ENCODE results near the gene INS. TPM values are rescaled to one million over a fixed set of nuclear protein-coding genes. Genes with fewer than 3 reads are reported as not detected.

The INS gene
- total and polyA plus RNA-seq, 3 donors from 2014 or later = not detected

- Histone ChIP-seq H3K4me1 (no peaks in the 10 kb centered on the region), H3K27ac (no peak overlapping the region), H3K27me3 (no peaks in the 10 kb centered on the region), H3K4me3 (no peak overlapping the region), H3K36me3 (ENCODE audit: low read depth, missing control alignments) (no peaks in the 10 kb centered on the region), H3K9me3 (no peaks in the 10 kb centered on the region)
- no peak for DNase-seq
- intact Hi-C loops (cut with DNase I; ENCODE audit: low total_unique reads) = loop anchor here (5.0 kb wide), 1 partner anchor 220 kb away; no protein-coding TSS in a partner anchor
- TF ChIP-seq POLR2A (IDR thresholded peaks at IDR 0.05) (no peak), CTCF (IDR thresholded peaks at IDR 0.05) (no peak)
- WGBS, 2 donors = 87 to 95% methylated on average over 7 of the region's 7 CpGs
Measured at GRCh38 chr11:2191883-2192282, 30.9 kb upstream of the INS start.

GRCh38 chr11:2190657-2191471, 29.9 kb upstream of the INS start:
- TF ChIP-seq CTCF (IDR thresholded peaks at IDR 0.05) = no peak
- no peak for TF ChIP-seq POLR2A (IDR thresholded peaks at IDR 0.05)
- H3K9me3 ChIP-seq = no peaks in the 10 kb centered on the region
- H3K4me3 ChIP-seq = no peak overlapping the region
- no peaks in the 10 kb centered on the region for H3K27me3 ChIP-seq
- no peak for DNase-seq
- H3K27ac ChIP-seq = no peak overlapping the region
- H3K4me1 ChIP-seq = no peaks in the 10 kb centered on the region
- H3K36me3 ChIP-seq (ENCODE audit: low read depth, missing control alignments) = no peaks in the 10 kb centered on the region
- 68 to 69% methylated on average over 28 to 30 of the region's 30 CpGs for WGBS, 2 donors
- intact Hi-C loops (cut with DNase I; ENCODE audit: low total_unique reads) = loop anchor here (5.0 kb wide), 1 partner anchor 221 kb away; no protein-coding TSS in a partner anchor

GRCh38 chr11:2189938-2190656, 29.1 kb upstream of the INS start:
- DNase-seq = no peak
- no peak overlapping the region for H3K4me3 ChIP-seq
- TF ChIP-seq POLR2A (IDR thresholded peaks at IDR 0.05) = no peak
- H3K27me3 ChIP-seq = no peaks in the 10 kb centered on the region
- WGBS, 2 donors = 83 to 84% methylated on average over 24 to 29 of the region's 29 CpGs
- H3K36me3 ChIP-seq (ENCODE audit: low read depth, missing control alignments) = no peaks in the 10 kb centered on the region
- no peak overlapping the region for H3K27ac ChIP-seq
- no peaks in the 10 kb centered on the region for H3K9me3 ChIP-seq
- intact Hi-C loops (cut with DNase I; ENCODE audit: low total_unique reads) = loop anchor here (5.0 kb wide), 1 partner anchor 222 kb away; no protein-coding TSS in a partner anchor
- no peaks in the 10 kb centered on the region for H3K4me1 ChIP-seq

- Histone ChIP-seq H3K4me1 (no peaks in the 10 kb centered on the region), H3K36me3 (ENCODE audit: low read depth, missing control alignments) (no peaks in the 10 kb centered on the region), H3K27ac (no peak overlapping the region), H3K27me3 (no peaks in the 10 kb centered on the region), H3K9me3 (no peaks in the 10 kb centered on the region), H3K4me3 (no peak overlapping the region)
- 84 to 92% methylated on average over 19 of the region's 19 CpGs for WGBS, 2 donors
- TF ChIP-seq CTCF (IDR thresholded peaks at IDR 0.05) = no peak
- no peak for TF ChIP-seq POLR2A (IDR thresholded peaks at IDR 0.05)
- intact Hi-C loops (cut with DNase I; ENCODE audit: low total_unique reads) = no loop called here
- DNase-seq = no peak
Measured at GRCh38 chr11:2188745-2189144, 27.7 kb upstream of the INS start.

- no peak for TF ChIP-seq CTCF (IDR thresholded peaks at IDR 0.05)
- no peak for TF ChIP-seq POLR2A (IDR thresholded peaks at IDR 0.05)
- Histone ChIP-seq H3K9me3 (no peaks in the 10 kb centered on the region), H3K36me3 (ENCODE audit: low read depth, missing control alignments) (no peaks in the 10 kb centered on the region), H3K27me3 (no peaks in the 10 kb centered on the region), H3K27ac (no peak overlapping the region), H3K4me3 (no peak overlapping the region), H3K4me1 (no peaks in the 10 kb centered on the region)
- 86 to 89% methylated on average over 7 of the region's 7 CpGs for WGBS, 2 donors
- DNase-seq = no peak
- intact Hi-C loops (cut with DNase I; ENCODE audit: low total_unique reads) = no loop called here
Measured at GRCh38 chr11:2187280-2187707, 26.3 kb upstream of the INS start.
